HepG2 (cell line): ENCODE results near the gene DDI2. TPM values are rescaled to one million over a fixed set of nuclear protein-coding genes. Genes with fewer than 3 reads are reported as not detected.

Experiments
- LRRFIP1 ChIP-seq: sonication (generic); formaldehyde crosslinking; conservative IDR thresholded peaks from 2 replicates; pipeline ENCODE4 v1.4.0; 2020; ENCODE audit warnings: missing genetic modification reagents
- MBD4 ChIP-seq: IDR thresholded peaks from 2 replicates; pipeline ENCODE4 v1.6.1; 2012; ENCODE audit warnings: low read length, inconsistent platforms, borderline replicate concordance
- MBNL3 ChIP-seq: fragments of 250-450 bp; sonication (Bioruptor Pico); conservative IDR thresholded peaks from 2 replicates; pipeline ENCODE4 v1.8.0; 2022; ENCODE audit warnings: mild to moderate bottlenecking, inconsistent platforms
- NR2C2 ChIP-seq: sonication (generic); formaldehyde crosslinking; IDR thresholded peaks from 2 replicates; pipeline ENCODE4 v1.4.0; 2020; ENCODE audit warnings: missing genetic modification reagents, mild to moderate bottlenecking, moderate library complexity, borderline replicate concordance
- PCBP1 ChIP-seq: fragments of 200-400 bp; formaldehyde crosslinking; IDR thresholded peaks from 2 replicates; pipeline ENCODE4 v1.6.1; 2017; ENCODE audit warnings: mild to moderate bottlenecking, low read depth, low read length, borderline replicate concordance
- RELA ChIP-seq: sonication (generic); formaldehyde crosslinking; IDR thresholded peaks from 2 replicates; pipeline ENCODE4 v1.4.0; 2020; ENCODE audit warnings: missing genetic modification reagents
- SAFB2 ChIP-seq: sonication (generic); formaldehyde crosslinking; IDR thresholded peaks from 2 replicates; pipeline ENCODE4 v1.5.1; 2020; ENCODE audit warnings: missing genetic modification reagents, low read depth, mild to moderate bottlenecking, borderline replicate concordance
- ZFY ChIP-seq: sonication (generic); formaldehyde crosslinking; IDR thresholded peaks from 2 replicates; pipeline ENCODE4 v1.4.0; 2020; ENCODE audit warnings: missing genetic modification reagents
- ZNF629 ChIP-seq: sonication (generic); formaldehyde crosslinking; conservative IDR thresholded peaks from 2 replicates; pipeline ENCODE4 v1.5.0; 2020; ENCODE audit warnings: missing genetic modification reagents
- ZNF841 ChIP-seq: sonication (generic); formaldehyde crosslinking; IDR thresholded peaks from 2 replicates; pipeline ENCODE4 v1.8.1; 2023; ENCODE audit warnings: missing genetic modification reagents, borderline replicate concordance
- polyA plus RNA-seq, 8 experiments: library from polyadenylated mRNA; depleted of rRNA in 3 of 8; stranded (reverse) in 7 of 8; unstranded in 1 of 8; fragments of >200 nt; fragmentation: Illumina TruSeq in 4 of 8; extraction: Trizol in 4 of 8; gene quantifications; 2 replicates each; pipeline versions ENCODE4 v1.2.1 to v1.2.3, GENCODE V29; 2011 to 2016; ENCODE audit warnings: low read depth in 4 of 8, missing spikeins in 1 of 8, mixed read lengths in 1 of 8; ENCODE audit not compliant: insufficient read depth in 1 of 8
- total RNA-seq, 5 experiments: library from RNA; depleted of rRNA; stranded (reverse); fragments of >200 nt; fragmentation: Illumina TruSeq; extraction: Trizol; gene quantifications; 2 replicates each; pipeline ENCODE4 v1.2.3, GENCODE V29; 2016; ENCODE audit warnings: low read depth in 1 of 5
- TF ChIP-seq, protein P1 (sequence below): sonication (generic); formaldehyde crosslinking; IDR thresholded peaks from 2 replicates; pipeline ENCODE4 v1.5.0; 2020; ENCODE audit warnings: mild to moderate bottlenecking, missing genetic modification reagents, borderline replicate concordance
- TF ChIP-seq, protein P2 (sequence below): sonication (generic); formaldehyde crosslinking; IDR thresholded peaks from 2 replicates; pipeline ENCODE4 v1.5.0; 2020; ENCODE audit warnings: missing genetic modification reagents, mild to moderate bottlenecking, borderline replicate concordance
- TF ChIP-seq, protein P3 (sequence below): sonication (generic); formaldehyde crosslinking; IDR thresholded peaks from 2 replicates; pipeline ENCODE4 v1.8.0; 2022; ENCODE audit warnings: mild to moderate bottlenecking, missing genetic modification reagents, moderate library complexity

DDI2 gene
- total and polyA plus RNA-seq, 2 of the 13 experiments (the other 11 are each of a cell fraction or from before 2014, with no cell fraction given) = 8.5 to 25.7 TPM

DNA sequence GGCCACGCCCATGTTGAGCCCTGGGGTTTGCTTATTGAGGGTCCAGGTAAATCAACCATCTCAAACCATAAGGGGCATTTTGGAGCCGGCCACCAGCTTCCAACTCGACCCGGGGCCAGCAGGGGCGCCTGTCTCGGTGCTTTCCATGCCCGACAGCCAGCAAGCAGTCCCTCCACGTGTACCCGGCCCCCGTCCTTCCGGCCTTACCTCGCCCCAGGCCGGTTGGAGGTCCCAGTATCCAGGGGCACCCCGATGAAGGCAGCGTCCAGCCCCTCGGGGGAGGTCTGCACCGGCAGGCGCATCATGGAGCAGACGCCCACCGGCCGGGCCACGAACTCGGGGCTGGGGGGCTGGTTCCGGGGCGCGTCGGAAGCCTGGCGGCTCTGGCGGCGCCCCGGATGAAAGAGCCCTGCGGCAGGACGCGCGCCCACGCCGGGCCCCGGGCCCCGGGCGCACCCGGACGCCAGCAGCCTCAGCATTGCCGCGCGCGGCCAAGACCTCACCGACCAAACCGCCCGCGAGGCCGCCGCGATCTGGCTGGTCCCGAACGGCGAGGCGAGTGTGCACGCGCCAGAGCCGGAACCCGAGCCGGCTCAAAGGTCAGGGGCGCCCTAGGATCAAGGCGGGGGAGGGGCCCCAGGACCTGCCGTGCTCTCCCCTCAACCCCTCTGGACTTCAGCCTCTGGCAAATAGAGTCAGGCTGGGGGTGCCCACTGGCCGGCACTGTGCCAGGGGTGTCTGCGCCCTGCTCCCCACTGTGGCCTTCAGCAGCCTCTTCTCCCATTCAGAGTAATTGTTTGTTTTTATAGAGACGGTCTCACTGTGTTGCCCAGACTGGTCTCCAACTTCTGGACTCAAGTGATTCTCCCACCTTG, 32.5 kb upstream of the DDI2 start, which contains the start of gene AGMAT (continued):
- TF ChIP-seq, protein P1, sequence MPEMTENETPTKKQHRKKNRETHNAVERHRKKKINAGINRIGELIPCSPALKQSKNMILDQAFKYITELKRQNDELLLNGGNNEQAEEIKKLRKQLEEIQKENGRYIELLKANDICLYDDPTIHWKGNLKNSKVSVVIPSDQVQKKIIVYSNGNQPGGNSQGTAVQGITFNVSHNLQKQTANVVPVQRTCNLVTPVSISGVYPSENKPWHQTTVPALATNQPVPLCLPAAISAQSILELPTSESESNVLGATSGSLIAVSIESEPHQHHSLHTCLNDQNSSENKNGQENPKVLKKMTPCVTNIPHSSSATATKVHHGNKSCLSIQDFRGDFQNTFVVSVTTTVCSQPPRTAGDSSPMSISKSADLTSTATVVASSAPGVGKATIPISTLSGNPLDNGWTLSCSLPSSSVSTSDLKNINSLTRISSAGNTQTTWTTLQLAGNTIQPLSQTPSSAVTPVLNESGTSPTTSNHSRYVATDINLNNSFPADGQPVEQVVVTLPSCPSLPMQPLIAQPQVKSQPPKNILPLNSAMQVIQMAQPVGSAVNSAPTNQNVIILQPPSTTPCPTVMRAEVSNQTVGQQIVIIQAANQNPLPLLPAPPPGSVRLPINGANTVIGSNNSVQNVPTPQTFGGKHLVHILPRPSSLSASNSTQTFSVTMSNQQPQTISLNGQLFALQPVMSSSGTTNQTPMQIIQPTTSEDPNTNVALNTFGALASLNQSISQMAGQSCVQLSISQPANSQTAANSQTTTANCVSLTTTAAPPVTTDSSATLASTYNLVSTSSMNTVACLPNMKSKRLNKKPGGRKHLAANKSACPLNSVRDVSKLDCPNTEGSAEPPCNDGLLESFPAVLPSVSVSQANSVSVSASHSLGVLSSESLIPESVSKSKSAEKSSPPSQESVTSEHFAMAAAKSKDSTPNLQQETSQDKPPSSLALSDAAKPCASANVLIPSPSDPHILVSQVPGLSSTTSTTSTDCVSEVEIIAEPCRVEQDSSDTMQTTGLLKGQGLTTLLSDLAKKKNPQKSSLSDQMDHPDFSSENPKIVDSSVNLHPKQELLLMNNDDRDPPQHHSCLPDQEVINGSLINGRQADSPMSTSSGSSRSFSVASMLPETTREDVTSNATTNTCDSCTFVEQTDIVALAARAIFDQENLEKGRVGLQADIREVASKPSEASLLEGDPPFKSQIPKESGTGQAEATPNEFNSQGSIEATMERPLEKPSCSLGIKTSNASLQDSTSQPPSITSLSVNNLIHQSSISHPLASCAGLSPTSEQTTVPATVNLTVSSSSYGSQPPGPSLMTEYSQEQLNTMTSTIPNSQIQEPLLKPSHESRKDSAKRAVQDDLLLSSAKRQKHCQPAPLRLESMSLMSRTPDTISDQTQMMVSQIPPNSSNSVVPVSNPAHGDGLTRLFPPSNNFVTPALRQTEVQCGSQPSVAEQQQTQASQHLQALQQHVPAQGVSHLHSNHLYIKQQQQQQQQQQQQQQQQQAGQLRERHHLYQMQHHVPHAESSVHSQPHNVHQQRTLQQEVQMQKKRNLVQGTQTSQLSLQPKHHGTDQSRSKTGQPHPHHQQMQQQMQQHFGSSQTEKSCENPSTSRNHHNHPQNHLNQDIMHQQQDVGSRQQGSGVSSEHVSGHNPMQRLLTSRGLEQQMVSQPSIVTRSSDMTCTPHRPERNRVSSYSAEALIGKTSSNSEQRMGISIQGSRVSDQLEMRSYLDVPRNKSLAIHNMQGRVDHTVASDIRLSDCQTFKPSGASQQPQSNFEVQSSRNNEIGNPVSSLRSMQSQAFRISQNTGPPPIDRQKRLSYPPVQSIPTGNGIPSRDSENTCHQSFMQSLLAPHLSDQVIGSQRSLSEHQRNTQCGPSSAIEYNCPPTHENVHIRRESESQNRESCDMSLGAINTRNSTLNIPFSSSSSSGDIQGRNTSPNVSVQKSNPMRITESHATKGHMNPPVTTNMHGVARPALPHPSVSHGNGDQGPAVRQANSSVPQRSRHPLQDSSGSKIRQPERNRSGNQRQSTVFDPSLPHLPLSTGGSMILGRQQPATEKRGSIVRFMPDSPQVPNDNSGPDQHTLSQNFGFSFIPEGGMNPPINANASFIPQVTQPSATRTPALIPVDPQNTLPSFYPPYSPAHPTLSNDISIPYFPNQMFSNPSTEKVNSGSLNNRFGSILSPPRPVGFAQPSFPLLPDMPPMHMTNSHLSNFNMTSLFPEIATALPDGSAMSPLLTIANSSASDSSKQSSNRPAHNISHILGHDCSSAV (CRISPR knock-in tag) = no peak
- TF ChIP-seq SAFB2 (CRISPR knock-in tag) (peak; percentile 93), PCBP1 (no peak), RELA (no peak), MBNL3 (CRISPR knock-in tag) (no peak), MBD4 (no peak), LRRFIP1 (CRISPR knock-in tag) (no peak), NR2C2 (peak; percentile 89), ZNF841 (no peak), ZNF629 (CRISPR knock-in tag) (peak; percentile 52; the same call in 1 of the 2 replicates), ZFY (CRISPR knock-in tag) (peak; percentile 90)
- TF ChIP-seq, protein P2, sequence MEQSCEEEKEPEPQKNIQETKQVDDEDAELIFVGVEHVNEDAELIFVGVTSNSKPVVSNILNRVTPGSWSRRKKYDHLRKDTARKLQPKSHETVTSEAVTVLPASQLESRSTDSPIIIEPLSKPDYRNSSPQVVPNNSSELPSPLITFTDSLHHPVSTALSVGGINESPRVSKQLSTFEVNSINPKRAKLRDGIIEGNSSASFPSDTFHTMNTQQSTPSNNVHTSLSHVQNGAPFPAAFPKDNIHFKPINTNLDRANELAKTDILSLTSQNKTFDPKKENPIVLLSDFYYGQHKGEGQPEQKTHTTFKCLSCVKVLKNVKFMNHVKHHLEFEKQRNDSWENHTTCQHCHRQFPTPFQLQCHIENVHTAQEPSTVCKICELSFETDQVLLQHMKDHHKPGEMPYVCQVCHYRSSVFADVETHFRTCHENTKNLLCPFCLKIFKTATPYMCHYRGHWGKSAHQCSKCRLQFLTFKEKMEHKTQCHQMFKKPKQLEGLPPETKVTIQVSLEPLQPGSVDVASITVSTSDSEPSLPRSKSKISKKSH = peak; percentile 45; the same call in 1 of the 2 replicates
- TF ChIP-seq, protein P3, sequence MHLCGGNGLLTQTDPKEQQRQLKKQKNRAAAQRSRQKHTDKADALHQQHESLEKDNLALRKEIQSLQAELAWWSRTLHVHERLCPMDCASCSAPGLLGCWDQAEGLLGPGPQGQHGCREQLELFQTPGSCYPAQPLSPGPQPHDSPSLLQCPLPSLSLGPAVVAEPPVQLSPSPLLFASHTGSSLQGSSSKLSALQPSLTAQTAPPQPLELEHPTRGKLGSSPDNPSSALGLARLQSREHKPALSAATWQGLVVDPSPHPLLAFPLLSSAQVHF (CRISPR knock-in tag) = no peak
